HG03432 (cell line): ENCODE measurements around the gene KLHL12.
"Not testable (repeated sequence)": the region's sequence is repeated elsewhere in the genome, so short reads cannot be mapped to it uniquely, and the experiment has no call there.

ENCODE experiments used
- ATAC-seq: cut with Tn5 transposase; IDR thresholded peaks from one replicate; pipeline ENCODE4 v1.9.1; 2021; ENCODE audit warnings: mild to moderate bottlenecking, moderate library complexity; ENCODE audit not compliant: unreplicated experiment

Gene KLHL12

GRCh38 chr1:202952099-202952498 is 25.1 kb upstream of the KLHL12 start:
- ATAC-seq = no peak

GRCh38 chr1:202951437-202951836 is 24.4 kb upstream of the KLHL12 start:
- ATAC-seq = no peak

DNA sequence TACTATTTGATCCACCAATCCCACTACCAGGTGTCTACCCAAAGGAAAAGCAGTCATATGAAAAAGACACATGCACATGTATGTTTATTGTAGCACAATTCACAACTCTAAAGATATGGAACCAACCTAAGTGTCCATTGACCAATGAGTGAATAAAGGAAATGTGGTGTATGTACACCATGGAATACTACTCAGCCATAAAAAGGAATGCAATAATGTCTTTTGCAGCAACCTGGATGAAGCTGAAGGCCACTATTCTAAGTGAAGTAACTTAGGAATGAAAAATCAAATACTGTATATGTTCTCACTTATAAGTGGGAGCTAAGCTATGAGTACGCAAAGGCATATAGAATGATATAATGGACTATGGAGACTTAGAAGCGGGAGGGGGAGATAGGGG is 18.4 kb upstream of the KLHL12 start:
- no peak for ATAC-seq

- no peak for ATAC-seq
Measured at GRCh38 chr1:202944438-202944921, 17.4 kb upstream of the KLHL12 start.

- ATAC-seq = no peak
Measured at GRCh38 chr1:202942426-202942825, 15.4 kb upstream of the KLHL12 start.

- ATAC-seq = no peak
Measured at GRCh38 chr1:202941372-202941771, 14.3 kb upstream of the KLHL12 start.

DNA sequence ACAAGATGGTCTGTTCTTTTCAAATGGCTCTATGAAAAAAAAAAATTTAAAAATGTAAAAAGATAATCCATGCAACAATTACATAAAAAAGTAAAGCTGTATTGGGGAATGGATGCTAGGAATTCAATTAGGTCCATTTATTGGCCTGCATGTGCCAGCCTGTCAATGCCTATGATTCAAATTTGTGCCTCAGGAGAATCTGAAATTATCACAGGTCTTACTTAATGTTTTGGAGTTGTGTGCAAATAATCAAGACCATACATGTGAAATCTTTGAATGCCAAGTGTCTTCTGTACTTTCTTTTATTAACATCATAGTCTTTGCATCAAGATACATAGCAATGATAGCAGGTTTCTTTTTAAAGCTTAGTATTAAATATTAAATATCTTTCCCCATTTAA is 13.5 kb upstream of the KLHL12 start:
- ATAC-seq = no peak

DNA sequence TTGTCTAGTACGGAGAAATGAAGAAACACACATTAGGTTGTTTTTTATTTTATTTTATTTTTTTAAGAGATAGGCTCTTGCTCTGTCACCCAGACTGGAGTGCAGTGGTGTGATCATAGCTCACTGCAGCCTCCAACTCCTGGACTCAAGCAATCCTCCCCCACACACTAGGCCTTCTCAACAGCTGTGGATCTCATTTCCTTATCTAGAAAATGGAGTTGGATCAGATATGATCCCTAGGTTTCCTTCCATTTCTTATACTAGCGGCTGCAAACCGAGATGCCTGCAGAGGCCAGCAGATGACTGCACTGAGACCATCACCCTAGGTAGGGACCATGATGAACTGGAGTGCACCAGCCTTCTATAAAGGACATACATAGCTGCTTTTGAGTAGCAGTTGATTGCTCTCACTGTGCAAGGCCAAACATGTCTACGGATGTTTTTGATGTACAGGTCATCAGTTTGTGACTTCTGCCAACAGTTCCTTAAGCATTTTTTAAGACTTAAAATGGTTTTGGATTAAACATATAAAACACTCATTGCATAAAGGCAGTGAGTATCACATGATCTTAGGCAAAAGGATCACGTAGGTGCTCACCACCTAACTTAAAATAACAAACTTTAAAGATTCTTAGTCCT is 11.4 kb upstream of the KLHL12 start:
- no peak for ATAC-seq

- not testable (repeated sequence) for ATAC-seq
Measured at GRCh38 chr1:202936409-202936808, 9.4 kb upstream of the KLHL12 start.

DNA sequence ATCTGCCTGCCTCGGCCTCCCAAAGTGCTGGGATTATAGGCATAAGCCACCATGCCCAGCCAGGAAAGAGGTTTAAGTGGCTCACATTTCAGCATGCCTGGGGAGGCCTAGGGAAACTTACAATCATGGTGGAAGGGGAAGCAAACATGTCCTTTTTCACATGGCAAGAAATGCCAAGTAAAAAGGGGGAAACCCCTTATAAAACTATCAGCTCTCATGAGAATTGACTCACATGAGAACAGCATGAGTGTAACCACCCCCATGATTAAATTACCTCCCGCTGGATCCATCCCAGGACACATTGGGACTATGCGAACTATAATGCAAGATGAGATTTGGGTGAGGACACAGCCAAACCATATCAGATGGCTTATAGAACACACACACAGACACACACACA is 8.8 kb upstream of the KLHL12 start:
- ATAC-seq = no peak

- no peak for ATAC-seq
Measured at GRCh38 chr1:202934755-202935154, 7.7 kb upstream of the KLHL12 start.

GRCh38 chr1:202932476-202932875 is 5.4 kb upstream of the KLHL12 start:
- ATAC-seq = no peak

DNA sequence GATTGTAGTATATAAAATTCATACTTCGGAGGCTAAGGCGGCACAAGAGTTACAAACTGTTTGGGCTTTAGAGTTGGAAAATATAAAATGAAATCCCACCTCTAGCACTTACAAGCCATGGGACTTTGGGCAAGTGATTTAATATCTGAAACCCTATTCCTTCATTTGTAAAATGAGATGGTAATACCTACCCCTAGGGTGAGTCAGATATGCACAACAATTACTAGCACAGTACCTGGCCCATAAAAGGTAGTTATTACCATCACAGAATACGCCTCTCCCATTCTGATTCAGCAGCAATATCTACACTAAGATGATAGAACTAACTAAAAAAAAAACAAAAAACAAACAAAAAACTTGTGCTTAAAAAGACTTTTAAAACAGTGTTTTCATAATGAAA is 3.5 kb downstream of the KLHL12 start:
- no peak for ATAC-seq

GRCh38 chr1:202919615-202920014 is 7.4 kb downstream of the KLHL12 start:
- no peak for ATAC-seq

GRCh38 chr1:202915146-202915545 is 11.9 kb downstream of the KLHL12 start:
- ATAC-seq = no peak

DNA sequence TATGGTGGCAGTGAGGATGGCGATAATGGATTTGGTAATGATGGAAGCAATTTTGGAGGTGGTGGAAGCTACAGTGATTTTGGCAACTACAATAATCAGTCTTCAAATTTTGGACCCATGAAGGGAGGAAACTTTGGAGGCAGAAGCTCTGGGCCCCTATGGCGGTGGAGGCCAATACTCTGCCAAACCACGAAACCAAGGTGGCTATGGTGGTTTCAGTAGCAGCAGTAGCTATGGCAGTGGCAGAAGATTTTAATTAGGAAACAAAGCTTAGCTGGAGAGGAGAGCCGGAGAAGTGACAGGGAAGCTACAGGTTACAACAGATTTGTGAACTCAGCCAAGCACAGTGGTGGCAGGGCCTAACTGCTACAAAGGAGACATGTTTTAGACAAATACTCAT is 14.6 kb downstream of the KLHL12 start:
- ATAC-seq = not testable (repeated sequence)

GRCh38 chr1:202909494-202909893 is 17.5 kb downstream of the KLHL12 start:
- ATAC-seq = no peak

GRCh38 chr1:202908998-202909397 is 18.0 kb downstream of the KLHL12 start:
- no peak for ATAC-seq

DNA sequence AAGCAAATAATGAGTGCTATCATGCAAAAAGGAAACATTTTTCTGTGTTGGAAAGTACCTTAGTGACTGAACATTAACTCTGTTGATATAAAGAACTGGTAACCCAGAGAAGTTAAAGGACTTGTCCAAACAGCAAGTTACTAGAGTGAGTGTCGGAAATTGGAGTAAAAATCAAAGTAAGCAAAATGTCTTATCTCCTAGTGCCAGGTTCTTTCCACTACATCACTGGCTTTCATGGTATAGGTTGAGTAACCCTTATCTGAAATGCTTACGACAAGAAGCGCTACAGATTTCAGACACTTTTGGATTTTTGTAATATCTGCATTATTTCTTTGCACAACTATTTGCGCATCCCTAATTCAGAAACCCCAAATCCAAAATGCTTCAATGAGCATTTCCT is 21.7 kb downstream of the KLHL12 start:
- no peak for ATAC-seq

DNA sequence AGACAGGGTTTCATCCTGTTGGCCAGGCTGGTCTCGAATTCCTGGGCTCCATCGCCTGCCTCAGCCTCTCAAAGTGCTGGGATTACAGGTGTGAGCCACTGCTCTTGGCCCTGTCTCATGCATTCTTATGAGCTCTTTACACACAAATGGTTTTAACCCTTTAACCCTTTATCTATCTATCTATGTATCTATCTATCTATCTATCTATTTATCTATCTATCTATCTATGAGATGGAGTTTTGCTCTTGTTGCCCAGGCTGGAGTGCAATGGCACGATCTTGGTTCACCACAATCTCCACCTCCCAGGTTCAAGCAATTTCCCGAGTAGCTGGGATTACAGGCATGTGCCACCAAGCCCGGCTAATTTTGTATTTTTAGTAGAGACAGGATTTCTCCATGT is 23.2 kb downstream of the KLHL12 start:
- ATAC-seq = not testable (repeated sequence)

DNA sequence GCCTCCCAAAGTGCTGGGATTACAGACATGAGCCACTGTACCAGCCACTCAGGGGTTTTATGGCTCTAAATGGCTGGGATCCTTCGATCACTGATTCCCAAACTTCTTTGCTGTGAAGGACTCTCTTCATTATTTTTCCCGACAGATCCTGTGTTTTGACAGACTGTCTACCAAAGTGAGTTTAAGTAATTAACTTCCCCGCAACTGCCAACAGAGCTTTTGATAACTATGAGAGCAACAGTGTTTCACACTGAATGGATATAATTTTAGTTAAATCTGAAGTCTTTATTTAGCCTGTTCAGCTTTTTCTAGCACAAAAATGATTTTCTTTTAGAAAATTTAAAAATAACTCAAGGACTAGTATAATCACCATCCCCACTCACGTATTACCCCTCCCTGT is 25.5 kb downstream of the KLHL12 start:
- no peak for ATAC-seq

GRCh38 chr1:202892501-202892900 is 34.5 kb downstream of the KLHL12 start:
- ATAC-seq = no peak

DNA sequence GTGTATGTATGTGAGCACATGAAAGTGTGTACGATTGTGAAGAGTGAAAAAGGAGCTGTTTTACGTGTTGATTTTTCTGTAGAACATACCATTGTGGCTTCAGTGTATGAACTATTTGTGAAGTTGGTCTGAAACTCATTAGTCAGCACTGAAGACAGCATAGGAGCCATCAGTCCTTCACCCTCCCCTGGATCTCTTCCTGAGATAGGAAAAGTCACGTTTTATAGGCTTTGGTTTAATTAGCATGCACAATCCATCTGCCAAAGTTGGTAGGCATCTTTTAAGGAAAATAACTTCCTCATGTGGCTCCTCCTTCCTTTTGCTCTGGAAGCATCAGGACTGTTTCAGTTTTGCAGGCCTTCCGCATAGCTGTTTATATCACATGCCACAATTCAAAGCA is 36.6 kb downstream of the KLHL12 start:
- ATAC-seq = no peak
